ENCODE results near the gene ACTL6B.

DNA sequence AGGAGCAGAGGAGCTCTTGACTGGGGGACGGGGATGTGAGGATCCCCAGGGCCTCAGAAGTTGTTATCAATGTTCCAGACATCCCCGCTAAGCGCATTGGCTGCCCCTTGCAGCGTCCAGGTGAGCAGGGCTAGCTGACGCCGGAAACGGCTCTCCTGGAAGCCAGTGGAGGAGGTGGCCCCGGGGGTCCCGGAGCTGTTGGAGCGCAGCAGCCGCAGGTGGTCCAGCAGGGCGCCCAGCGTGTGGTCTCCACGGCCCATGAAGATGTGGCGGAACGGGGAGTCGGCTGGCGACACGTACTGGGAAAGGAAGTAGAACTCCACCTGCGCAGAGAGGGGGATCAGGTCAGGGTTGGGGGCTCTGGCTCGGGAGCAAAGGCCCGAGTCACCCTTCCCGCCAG lies 35.4 kb downstream of the ACTL6B start:
- TF ChIP-seq, protein P1, sequence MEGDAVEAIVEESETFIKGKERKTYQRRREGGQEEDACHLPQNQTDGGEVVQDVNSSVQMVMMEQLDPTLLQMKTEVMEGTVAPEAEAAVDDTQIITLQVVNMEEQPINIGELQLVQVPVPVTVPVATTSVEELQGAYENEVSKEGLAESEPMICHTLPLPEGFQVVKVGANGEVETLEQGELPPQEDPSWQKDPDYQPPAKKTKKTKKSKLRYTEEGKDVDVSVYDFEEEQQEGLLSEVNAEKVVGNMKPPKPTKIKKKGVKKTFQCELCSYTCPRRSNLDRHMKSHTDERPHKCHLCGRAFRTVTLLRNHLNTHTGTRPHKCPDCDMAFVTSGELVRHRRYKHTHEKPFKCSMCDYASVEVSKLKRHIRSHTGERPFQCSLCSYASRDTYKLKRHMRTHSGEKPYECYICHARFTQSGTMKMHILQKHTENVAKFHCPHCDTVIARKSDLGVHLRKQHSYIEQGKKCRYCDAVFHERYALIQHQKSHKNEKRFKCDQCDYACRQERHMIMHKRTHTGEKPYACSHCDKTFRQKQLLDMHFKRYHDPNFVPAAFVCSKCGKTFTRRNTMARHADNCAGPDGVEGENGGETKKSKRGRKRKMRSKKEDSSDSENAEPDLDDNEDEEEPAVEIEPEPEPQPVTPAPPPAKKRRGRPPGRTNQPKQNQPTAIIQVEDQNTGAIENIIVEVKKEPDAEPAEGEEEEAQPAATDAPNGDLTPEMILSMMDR (IDR thresholded peaks at IDR 0.05; ENCODE audit: poor library complexity, severe bottlenecking) = no peak
- TF ChIP-seq POLR2AphosphoS5 (IDR thresholded peaks at IDR 0.05) = no peak
- TF ChIP-seq RAD21 (conservative IDR thresholded peaks at IDR 0.05) = no peak
- TF ChIP-seq EZH2 (IDR thresholded peaks at IDR 0.05; ENCODE audit: borderline replicate concordance, insufficient read depth, low read length, poor library complexity, severe bottlenecking) = no peak
- no peak for TF ChIP-seq TAF1 (IDR thresholded peaks at IDR 0.05; ENCODE audit: low read depth)
- TF ChIP-seq EP300 (conservative IDR thresholded peaks at IDR 0.05; ENCODE audit: poor library complexity, severe bottlenecking) = no peak
- TF ChIP-seq REST (IDR thresholded peaks at IDR 0.05; ENCODE audit: borderline replicate concordance) = no peak

All from neural cell (in vitro differentiated cells).